GM10248 (cell line): ENCODE results near the gene C1GALT1.
A peak's percentile ranks its signal among the peaks of the same experiment; 100 is the strongest.

Experiments used
- CTCF ChIA-PET: fragments of 300-600 bp; sonication (Branson Sonifier 250); formaldehyde crosslinking; extraction: SDS; loops from one replicate; lab custom pipeline; 2021; ENCODE audit warnings: antibody characterized with exemption; lab: Yijun Ruan, JAX
- POLR2A ChIA-PET: fragments of 350-650 bp; sonication (Branson Sonifier 250); formaldehyde crosslinking; extraction: SDS; loops from one replicate; lab custom pipeline; 2020; ENCODE audit warnings: antibody characterized with exemption; lab: Yijun Ruan, JAX
- DNase-seq: peaks from one replicate; pipeline ENCODE4 v3.0.0; 2012; ENCODE audit errors: extremely low spot score
- TF ChIP-seq, protein P1 (sequence below): IDR thresholded peaks from 2 replicates; pipeline ENCODE4 v1.5.1; 2012; ENCODE audit warnings: mild to moderate bottlenecking, low read depth; ENCODE audit errors: extremely low read depth, missing control alignments, control extremely low read depth

The C1GALT1 gene

DNA sequence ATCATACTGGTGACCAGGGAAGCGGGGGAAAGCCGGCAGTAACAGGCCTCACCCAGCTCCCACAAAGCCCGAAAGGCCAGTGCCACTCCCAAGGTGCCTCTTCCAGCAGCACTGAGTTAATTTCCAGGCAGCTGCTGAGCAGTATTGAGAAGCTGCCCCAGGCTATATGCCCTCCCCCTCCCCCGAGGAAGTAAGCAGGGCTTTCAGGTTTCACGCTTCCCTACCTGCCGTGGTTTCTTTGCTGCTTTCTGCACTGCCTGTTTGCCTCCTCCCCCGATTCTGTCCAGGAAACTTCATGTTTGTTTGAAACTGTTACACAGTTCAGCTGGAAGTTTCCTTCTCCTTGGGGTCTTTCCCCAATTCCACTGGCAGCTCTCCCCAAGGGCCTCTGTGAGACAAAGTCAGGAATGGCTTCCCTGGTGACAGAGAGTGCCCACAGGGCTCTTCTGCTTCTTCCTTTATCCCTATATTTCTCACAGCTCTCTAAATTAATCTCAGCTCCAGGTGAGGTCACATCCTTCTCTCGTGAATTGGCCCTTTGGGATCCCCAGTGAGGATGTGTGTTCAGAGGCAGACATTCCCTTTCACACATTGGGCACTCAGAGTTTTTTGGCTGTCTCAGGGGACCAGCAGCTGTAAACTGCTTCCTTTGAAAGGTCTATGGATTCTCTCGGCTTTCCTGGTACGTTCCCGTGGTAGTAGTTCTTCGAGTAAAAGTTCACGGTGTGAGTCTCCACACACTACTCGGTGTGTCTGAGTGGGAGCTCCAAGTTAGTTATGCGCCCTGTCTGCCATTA, 19.4 kb downstream of the C1GALT1 start:
- POLR2A ChIA-PET: no interaction called here
- CTCF ChIA-PET: interaction anchor here (1.0 to 2.2 kb wide), 5 partner anchors 8 to 114 kb away, joined by 3 to 7 read pairs (median 4); no protein-coding TSS in a partner anchor
- TF ChIP-seq, protein P1, sequence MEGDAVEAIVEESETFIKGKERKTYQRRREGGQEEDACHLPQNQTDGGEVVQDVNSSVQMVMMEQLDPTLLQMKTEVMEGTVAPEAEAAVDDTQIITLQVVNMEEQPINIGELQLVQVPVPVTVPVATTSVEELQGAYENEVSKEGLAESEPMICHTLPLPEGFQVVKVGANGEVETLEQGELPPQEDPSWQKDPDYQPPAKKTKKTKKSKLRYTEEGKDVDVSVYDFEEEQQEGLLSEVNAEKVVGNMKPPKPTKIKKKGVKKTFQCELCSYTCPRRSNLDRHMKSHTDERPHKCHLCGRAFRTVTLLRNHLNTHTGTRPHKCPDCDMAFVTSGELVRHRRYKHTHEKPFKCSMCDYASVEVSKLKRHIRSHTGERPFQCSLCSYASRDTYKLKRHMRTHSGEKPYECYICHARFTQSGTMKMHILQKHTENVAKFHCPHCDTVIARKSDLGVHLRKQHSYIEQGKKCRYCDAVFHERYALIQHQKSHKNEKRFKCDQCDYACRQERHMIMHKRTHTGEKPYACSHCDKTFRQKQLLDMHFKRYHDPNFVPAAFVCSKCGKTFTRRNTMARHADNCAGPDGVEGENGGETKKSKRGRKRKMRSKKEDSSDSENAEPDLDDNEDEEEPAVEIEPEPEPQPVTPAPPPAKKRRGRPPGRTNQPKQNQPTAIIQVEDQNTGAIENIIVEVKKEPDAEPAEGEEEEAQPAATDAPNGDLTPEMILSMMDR: no peak
- peak; percentile 63 for DNase-seq

- POLR2A ChIA-PET: no interaction called here
- TF ChIP-seq, protein P1: no peak
- CTCF ChIA-PET: interaction anchor here (1.0 to 1.9 kb wide), 2 partner anchors 19 to 55 kb away, joined by 3 to 4 read pairs; no protein-coding TSS in a partner anchor
- DNase-seq: no peak
Measured at GRCh38 chr7:7202375-7202720, 20.0 kb downstream of the C1GALT1 start.

- TF ChIP-seq, protein P1: no peak
- no peak for DNase-seq
- CTCF ChIA-PET: interaction anchor here (0.9 kb wide), 1 partner anchor 14 kb away, joined by 5 read pairs; no protein-coding TSS in a partner anchor
Measured at GRCh38 chr7:7203813-7204575, 21.6 kb downstream of the C1GALT1 start.

DNA sequence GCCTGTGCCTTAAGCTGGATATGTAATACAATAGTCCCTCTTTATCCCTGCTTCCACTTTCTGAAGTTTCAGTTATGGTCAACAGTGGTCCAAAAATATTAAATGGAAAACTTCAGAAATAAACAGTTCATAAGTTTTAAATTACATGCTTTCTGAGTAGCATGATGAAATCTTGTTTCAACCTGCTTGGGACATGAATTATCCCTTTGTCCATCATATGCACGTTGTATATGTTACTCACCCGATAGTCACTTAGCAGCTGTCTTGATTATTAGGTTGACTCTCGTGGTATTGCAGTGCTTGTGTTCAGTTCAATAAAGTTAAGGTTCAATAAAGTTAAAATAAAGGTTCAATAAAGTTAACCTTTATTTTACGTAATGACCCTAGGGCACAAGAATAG, 25.5 kb downstream of the C1GALT1 start:
- TF ChIP-seq, protein P1: no peak
- ChIA-PET POLR2A (no interaction called here), CTCF (no interaction called here)
- no peak for DNase-seq

More at GRCh38 chr7:7203813-7204575, 21.6 kb downstream of the C1GALT1 start:
- POLR2A ChIA-PET: no interaction called here

DNA sequence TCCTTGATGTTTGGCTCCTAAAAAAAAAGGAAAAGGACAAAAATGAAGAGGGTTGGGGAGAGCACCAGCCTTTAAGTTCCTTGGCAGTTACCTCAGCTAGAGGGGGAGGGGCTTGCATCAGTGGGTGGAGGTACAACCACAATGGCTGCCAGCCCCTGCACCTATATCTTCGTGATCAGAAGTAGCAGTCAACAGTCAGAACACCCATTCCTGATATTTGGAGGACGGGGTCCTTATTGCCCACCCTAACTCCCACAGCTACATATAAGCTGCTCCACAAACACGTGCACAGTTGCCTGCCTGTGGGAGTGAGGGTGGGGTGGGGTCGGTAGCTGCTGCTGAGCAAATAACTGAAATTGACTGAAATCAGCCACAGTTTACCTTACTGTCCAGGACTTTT, 26.2 kb downstream of the C1GALT1 start:
- CTCF ChIA-PET: no interaction called here
- POLR2A ChIA-PET: no interaction called here
- no peak for DNase-seq
- TF ChIP-seq, protein P1: no peak

DNA sequence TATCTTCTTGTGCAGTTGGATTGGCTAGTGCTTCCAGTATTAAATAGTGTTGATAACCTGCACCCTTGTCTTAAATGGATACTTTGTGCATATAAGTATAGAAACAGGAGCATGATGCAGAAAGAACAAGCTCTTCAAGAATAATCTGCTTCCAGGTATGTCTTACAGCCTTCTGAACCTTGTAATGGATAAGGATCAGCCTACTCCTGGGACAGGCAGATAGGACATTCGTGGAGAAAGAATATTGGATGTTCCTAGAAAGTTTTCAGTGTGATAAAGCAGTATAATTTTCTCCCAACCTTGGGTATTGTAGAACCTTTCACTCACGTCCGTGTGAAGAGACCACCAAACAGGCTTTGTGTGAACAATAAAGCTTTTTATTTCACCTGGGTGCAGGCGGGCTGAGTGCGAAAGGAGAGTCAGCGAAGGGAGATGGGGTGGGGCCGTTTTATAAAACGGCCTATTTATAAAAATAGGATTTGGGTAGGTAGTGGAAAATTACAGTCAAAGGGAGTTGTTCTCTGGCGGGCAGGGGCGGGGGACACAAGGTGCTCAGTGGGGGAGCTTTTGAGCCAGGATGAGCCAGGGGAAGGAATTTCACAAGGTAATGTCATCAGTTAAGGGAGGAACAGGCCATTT, 27.2 kb downstream of the C1GALT1 start:
- ChIA-PET POLR2A (no interaction called here), CTCF (interaction anchor here (1.3 to 1.5 kb wide), 2 partner anchors 9 to 12 kb away, joined by 4 to 7 read pairs; no protein-coding TSS in a partner anchor)
- TF ChIP-seq, protein P1: no peak
- DNase-seq: no peak
